Motor neuron (in vitro differentiated cells): ENCODE data around the gene LYSMD4. TPM values are rescaled to one million over a fixed set of nuclear protein-coding genes. Genes with fewer than 3 reads are reported as not detected.

Experiments used
- ATAC-seq, 8 experiments: fragments of 200-7000 bp; cut with Tn5 transposase; replicated peaks in 6 of 8; 2 replicates each; pipeline ENCODE4 v1.8.0; 2021; ENCODE audit warnings: mild to moderate bottlenecking in 8 of 8, moderate library complexity in 8 of 8
- H3K27ac ChIP-seq, 2 donors: fragments of 250-450 bp; sonication (Bioruptor Pico); 2 replicates each; pipeline ENCODE4 v1.9.0; 2021; ENCODE audit warnings: antibody characterized with exemption in 2 of 2, mild to moderate bottlenecking in 2 of 2, moderate library complexity in 1 of 2
- H3K4me1 ChIP-seq, 2 donors: fragments of 250-450 bp; sonication (Bioruptor Pico); replicated peaks in 1 of 2; 2 replicates each; pipeline ENCODE4 v1.6.1; 2021; ENCODE audit warnings: antibody characterized with exemption in 2 of 2, mild to moderate bottlenecking in 2 of 2, moderate library complexity in 1 of 2
- H3K4me3 ChIP-seq, 5 donors: fragments of 250-450 bp; sonication (Bioruptor Pico); 2 replicates each; pipeline ENCODE4 v1.9.0; 2021; ENCODE audit warnings: antibody characterized with exemption in 5 of 5, mild to moderate bottlenecking in 5 of 5, moderate library complexity in 4 of 5
- WGBS, 10 experiments: fragments of 450-650 bp; shearing (Covaris generic); methylation state at CpG; one replicate each; pipeline ENCODE4 v1.0.0; 2022; 5-methylcytosine and 5-hydroxymethylcytosine counted together
- in situ Hi-C, 9 experiments: fragments of 400-800 bp; cut with MboI; loops; one replicate each; pipeline ENCODE4 v1.15.0; 2021; ENCODE audit warnings: low sequenced_read_pairs in 9 of 9, low pct_unique_long_range_greater_than_20kb in 2 of 9; ENCODE audit not compliant: unreplicated experiment in 9 of 9
- total RNA-seq, 8 experiments: library from RNA; unstranded; fragments of 300-600 nt; gene quantifications; 2 replicates each; pipeline versions ENCODE4 v1.2.3 to v1.2.4, GENCODE V29; 2022

The LYSMD4 gene
- total RNA-seq, 8 experiments from 2014 or later: 2.7 to 22.9 (median 12.6) TPM

DNA sequence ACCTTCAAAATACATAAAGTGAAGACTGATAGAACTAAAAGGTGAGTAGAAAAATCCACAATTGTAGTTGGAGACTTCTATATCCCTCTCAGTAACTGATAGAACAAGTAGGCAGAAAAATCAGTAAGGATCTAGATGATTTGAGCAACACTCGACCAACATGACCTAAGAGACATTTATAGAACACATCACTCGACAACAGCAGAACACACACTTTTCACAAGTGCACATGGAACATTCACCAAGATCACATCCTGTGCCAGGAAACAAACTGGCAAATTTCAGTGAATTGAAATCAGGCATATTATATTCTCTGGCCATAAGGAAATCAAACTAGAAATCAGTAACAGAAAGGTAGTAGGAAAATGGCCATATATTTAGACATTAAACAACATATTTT lies 37.1 kb downstream of the LYSMD4 start:
- Histone ChIP-seq H3K4me1 (no peaks in the 10 kb centered on the region), H3K4me3 (no peak overlapping the region), H3K27ac (no peak overlapping the region)
- in situ Hi-C loops: no loop called here
- no peak for ATAC-seq
- WGBS, 10 experiments: 70 to 100% (median 90%) methylated on average over 1 to 2 of the region's 2 CpGs; no CpG with 5 or more reads in 3 of the 10 experiments

DNA sequence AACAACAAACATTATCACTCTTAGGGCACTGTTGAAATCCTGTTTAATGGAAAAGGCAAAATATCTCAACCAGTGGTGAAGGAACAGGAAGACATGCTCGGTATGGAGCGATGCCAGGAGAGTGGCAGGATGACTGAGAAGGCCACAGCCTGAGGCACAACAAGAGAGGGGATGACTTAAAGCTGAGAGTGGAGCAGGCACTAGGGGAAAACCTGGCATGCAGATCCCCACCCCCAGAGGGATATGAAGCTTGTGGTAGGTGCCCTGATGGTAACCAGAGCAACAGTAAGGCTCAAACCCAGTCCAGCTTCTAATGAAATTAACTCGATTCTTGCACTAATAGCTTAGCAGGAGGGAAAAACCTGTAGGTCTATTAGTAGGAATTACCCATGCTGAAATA lies 40.4 kb downstream of the LYSMD4 start:
- in situ Hi-C loops: no loop called here
- no peak overlapping the region for H3K27ac ChIP-seq
- 80 to 100% (median 91%) methylated on average over 1 to 3 of the region's 3 CpGs; no CpG with 5 or more reads in 2 of the 10 experiments for WGBS, 10 experiments
- no peaks in the 10 kb centered on the region for H3K4me1 ChIP-seq
- ATAC-seq: no peak
- H3K4me3 ChIP-seq: no peak overlapping the region

DNA sequence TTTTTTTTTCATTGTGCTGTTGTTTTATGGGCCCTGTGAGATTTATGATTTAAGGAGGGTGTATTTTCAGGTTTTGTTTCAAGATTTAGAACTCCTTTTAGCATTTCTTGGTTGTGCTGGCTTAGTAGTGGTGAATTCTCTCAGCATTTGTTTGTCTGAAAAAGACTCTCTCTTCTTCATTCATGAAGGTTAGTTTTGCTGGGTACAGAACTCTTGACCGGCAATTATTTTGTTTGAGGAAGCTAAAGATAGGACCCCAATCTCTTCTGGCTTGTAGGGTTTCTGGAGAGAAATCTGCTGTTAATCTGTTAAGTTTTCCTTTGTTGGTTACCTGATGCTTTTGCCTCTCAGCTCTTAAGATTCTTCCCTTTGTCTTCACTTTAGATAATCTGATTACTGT lies 46.9 kb downstream of the LYSMD4 start:
- no peak overlapping the region for H3K27ac ChIP-seq
- WGBS, 10 experiments: 67 to 100% (median 100%) methylated on average over 1 of the region's 1 CpG; no CpG with 5 or more reads in 1 of the 10 experiments
- in situ Hi-C loops: no loop called here
- H3K4me3 ChIP-seq: no peak overlapping the region
- H3K4me1 ChIP-seq: peaks cover 0 to 9% of the 10 kb centered on the region in 2 donors
- ATAC-seq: no peak

DNA sequence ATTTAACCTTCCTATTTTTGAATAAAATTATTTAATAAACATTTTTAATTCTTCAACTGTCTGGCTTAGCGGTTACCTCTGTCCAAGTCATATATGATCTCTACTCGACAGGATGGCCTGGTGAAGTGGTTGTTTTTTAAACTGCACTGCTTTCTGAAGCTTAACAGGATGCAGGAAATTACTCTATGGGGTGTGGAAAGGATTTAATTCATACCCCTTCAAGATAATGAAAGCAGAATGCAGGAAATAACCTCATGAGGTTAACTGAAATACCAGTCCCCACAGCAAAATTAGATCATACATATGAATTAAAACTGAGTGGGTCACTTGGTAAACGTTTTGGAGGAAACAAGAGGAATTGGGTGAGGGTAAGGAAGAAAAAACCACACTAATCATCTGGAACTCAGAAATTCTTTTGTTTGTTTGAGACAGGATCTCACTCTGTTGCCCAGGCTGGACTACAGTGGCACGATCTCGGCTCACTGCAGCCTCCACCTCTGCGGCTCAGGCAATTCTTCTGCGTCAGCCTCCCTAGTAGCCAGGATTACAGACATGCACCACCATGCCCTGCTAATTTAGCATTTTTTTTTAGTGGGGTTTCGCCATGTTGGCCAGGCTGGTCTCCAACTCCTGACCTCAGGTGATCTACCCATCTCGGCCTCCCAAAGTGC lies 50.1 kb downstream of the LYSMD4 start:
- Histone ChIP-seq H3K4me1 (peaks cover 0 to 9% of the 10 kb centered on the region in 2 donors), H3K4me3 (no peak overlapping the region), H3K27ac (no peak overlapping the region)
- in situ Hi-C loops: no loop called here
- ATAC-seq: peak in 1 of 8 experiments; percentile 52
- 33 to 100% (median 87%) methylated on average over 3 to 9 of the region's 9 CpGs; no CpG with 5 or more reads in 1 of the 10 experiments for WGBS, 10 experiments

DNA sequence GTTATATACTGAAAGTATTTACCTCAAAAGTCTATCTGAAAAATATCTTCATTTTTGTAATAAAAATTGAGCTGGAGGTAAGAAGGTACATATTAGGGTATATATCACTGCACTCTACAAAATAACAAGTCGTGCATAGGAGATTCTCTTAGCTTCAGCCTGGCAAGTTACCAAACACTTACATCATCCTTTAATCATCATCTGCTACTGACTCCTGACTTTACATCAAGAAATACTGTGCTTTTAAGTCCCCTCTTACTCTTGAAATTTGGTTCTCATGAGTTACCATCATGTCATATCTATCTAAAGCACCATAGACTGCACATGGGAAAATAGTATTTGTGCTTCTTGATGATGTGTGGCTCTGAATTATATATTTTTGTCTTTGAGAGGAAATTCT lies 50.8 kb downstream of the LYSMD4 start:
- ATAC-seq: peak in 7 of 8 experiments; percentile 38 to 95 (median 75)

DNA sequence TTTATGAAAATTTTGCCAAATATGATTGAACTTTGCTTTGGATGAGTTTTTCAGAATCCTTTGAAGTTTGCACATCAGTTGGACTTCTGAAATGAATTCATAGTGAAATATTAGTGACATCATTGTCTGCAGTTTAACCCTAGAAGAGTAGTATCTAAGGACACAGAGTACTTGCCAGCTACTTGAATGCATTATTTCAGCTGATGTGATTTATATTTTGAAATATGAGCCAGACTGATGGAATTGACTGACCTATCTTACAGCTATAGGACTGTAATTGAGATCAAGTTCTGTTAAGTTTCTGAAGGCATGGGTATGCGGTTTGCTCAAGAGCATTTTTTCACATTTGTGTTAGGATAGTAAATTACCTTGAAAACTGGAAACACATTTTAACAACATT lies 51.2 kb downstream of the LYSMD4 start:
- Histone ChIP-seq H3K27ac (peak overlapping the region in 1 of 2 donors; percentile 31), H3K4me1 (peaks cover 0 to 9% of the 10 kb centered on the region in 2 donors), H3K4me3 (no peak overlapping the region)
- in situ Hi-C loops: no loop called here
- ATAC-seq: peak in 3 of 8 experiments; percentile 24 to 62 (median 55)
- 45 to 100% (median 83%) methylated on average over 1 of the region's 1 CpG; no CpG with 5 or more reads in 3 of the 10 experiments for WGBS, 10 experiments

More for the DNA sequence above, 50.8 kb downstream of the LYSMD4 start:
- peaks cover 0 to 9% of the 10 kb centered on the region in 2 donors for H3K4me1 ChIP-seq
- H3K27ac ChIP-seq: peak overlapping the region in 1 of 2 donors; percentile 31
- in situ Hi-C loops: no loop called here
- H3K4me3 ChIP-seq: no peak overlapping the region
- WGBS, 10 experiments: 0 to 100% (median 39%) methylated on average over 1 of the region's 1 CpG; no CpG with 5 or more reads in 4 of the 10 experiments

DNA sequence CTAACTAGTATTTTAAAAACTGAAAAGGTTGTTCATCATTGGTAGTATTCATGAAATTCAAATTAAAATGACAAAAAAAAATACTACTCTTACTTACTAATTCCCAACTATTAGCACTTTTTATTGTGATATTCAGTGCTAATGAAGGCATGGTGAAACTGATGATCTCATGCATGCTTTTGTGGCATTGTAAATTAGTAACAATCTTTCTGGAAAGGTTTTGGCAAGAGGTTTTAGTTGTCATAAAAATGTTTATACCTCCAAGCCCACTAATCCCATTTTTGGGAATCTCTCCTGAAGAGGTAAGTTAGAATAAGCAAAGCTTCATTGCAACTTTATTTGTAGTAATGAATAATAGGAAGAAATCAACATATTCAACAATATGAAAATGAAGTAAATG lies 53.0 kb downstream of the LYSMD4 start:
- peaks cover 0 to 9% of the 10 kb centered on the region in 2 donors for H3K4me1 ChIP-seq
- H3K27ac ChIP-seq: no peak overlapping the region
- in situ Hi-C loops: no loop called here
- no peak for ATAC-seq
- H3K4me3 ChIP-seq: no peak overlapping the region

DNA sequence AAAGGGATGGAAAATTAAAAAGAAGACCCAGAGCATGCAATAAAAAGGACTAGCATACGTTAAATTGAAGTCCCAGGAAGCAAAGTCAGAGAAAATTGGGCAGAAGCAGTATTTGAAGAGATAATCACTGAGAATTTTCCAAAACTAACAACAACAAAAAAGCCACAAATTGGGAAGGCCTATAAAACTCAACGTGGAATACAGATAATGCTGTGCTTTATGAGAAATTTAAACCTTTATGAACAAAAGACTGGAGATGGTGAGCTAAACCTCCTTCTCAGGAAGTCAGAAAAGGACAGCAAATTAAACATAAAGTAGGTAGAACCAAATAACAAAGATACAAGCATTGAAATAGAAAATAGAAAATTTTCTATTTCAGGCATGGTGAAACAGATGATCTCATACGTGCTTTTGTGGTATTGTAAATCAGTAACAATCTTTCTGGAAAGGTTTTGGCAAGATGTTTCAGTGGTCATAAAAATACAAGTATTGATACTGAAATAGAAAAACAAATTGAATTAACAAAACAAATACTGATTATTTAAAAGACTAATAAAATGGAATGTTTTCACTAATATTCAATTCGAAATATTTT lies 55.6 kb downstream of the LYSMD4 start:
- 80 to 100% (median 93%) methylated on average over 2 to 4 of the region's 4 CpGs for WGBS, 10 experiments
- ATAC-seq: no peak
- Histone ChIP-seq H3K4me3 (no peak overlapping the region), H3K27ac (no peak overlapping the region), H3K4me1 (peaks cover 0 to 7% of the 10 kb centered on the region in 2 donors)
- in situ Hi-C loops: no loop called here

Other genes starting within 250 kb of the LYSMD4 start
- 10 to 100 TPM; 12.9 to 65.4 (median 30.9) TPM for gene MEF2A, start 167.5 kb downstream of the LYSMD4 start, total RNA-seq